RWPE2 (cell line): Measurements from ENCODE around the gene DDAH2.
A peak's percentile ranks its signal among the peaks of the same experiment; 100 is the strongest.

Experiments used
- ATAC-seq: fragments of 200-7000 bp; cut with Tn5 transposase; 3 replicates; pipeline ENCODE4 v1.9.1; 2021; ENCODE audit warnings: low read depth
- DNase-seq: peaks from one replicate; pipeline ENCODE4 v3.0.0-alpha.2; 2020; ENCODE audit warnings: low spot score
- H3K27ac ChIP-seq: fragments of 450-650 bp; 2 replicates; pipeline ENCODE4 v1.5.1; 2017; ENCODE audit warnings: mild to moderate bottlenecking; ENCODE audit not compliant: poor library complexity, severe bottlenecking
- H3K27me3 ChIP-seq: fragments of 250-450 bp; sonication (Bioruptor Pico); 2 replicates; pipeline ENCODE4 v1.5.1; 2021; ENCODE audit warnings: mild to moderate bottlenecking, moderate library complexity; ENCODE audit not compliant: insufficient read depth, poor library complexity, severe bottlenecking
- H3K36me3 ChIP-seq: fragments of 250-450 bp; sonication (Bioruptor Pico); 2 replicates; pipeline ENCODE4 v1.5.1; 2020; ENCODE audit warnings: low read depth, mild to moderate bottlenecking, moderate library complexity
- H3K4me1 ChIP-seq: fragments of 250-450 bp; sonication (Bioruptor Pico); 2 replicates; pipeline ENCODE4 v1.5.1; 2021; ENCODE audit warnings: mild to moderate bottlenecking, moderate library complexity; ENCODE audit not compliant: insufficient read depth, poor library complexity, severe bottlenecking
- H3K4me3 ChIP-seq: fragments of 250-450 bp; sonication (Bioruptor Pico); 2 replicates; pipeline ENCODE4 v1.5.1; 2021; ENCODE audit warnings: mild to moderate bottlenecking, moderate library complexity; ENCODE audit not compliant: severe bottlenecking
- H3K9me3 ChIP-seq: fragments of 250-450 bp; sonication (Bioruptor Pico); 2 replicates; pipeline ENCODE4 v1.5.1; 2021; ENCODE audit warnings: mild to moderate bottlenecking, moderate library complexity; ENCODE audit not compliant: severe bottlenecking
- TF ChIP-seq, protein P1 (sequence below): fragments of 450-650 bp; IDR thresholded peaks from one replicate; pipeline ENCODE4 v1.5.1; 2017; ENCODE audit warnings: mild to moderate bottlenecking, moderate library complexity; ENCODE audit not compliant: poor library complexity, severe bottlenecking

Gene DDAH2

DNA sequence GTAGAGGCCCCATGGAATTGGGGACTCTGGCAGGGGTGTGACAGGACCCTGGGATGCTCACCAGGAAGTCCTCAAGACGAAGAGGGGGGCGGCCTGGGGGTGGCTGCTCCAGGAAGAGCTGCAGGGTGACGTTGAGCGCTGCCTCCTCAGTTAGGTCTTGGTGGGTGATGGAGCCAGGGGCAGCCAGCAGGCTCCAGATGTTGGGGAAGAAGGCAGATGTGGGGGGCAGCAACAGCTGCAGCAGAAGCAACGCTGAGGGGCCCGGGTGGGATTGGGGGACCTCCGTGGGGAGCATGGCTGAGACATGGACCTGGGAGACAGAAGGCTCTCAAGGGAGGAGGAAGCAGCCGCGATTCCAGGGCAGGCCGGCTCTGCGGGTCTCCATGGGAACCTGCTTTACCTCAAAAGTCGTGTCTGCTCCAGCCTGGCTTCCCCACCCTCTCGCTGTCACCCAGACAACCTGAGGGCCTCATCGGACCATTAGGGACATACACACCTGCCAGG lies 47.4 kb upstream of the DDAH2 start:
- Histone ChIP-seq H3K4me1 (peaks cover 19% of the 10 kb centered on the region), H3K27ac (peak overlapping the region; percentile 73), H3K9me3 (no peaks in the 10 kb centered on the region), H3K36me3 (peaks cover 17% of the 10 kb centered on the region), H3K4me3 (peak overlapping the region; percentile 0), H3K27me3 (no peaks in the 10 kb centered on the region)
- ATAC-seq (peak; percentile 17), DNase-seq (no peak)
- TF ChIP-seq, protein P1, sequence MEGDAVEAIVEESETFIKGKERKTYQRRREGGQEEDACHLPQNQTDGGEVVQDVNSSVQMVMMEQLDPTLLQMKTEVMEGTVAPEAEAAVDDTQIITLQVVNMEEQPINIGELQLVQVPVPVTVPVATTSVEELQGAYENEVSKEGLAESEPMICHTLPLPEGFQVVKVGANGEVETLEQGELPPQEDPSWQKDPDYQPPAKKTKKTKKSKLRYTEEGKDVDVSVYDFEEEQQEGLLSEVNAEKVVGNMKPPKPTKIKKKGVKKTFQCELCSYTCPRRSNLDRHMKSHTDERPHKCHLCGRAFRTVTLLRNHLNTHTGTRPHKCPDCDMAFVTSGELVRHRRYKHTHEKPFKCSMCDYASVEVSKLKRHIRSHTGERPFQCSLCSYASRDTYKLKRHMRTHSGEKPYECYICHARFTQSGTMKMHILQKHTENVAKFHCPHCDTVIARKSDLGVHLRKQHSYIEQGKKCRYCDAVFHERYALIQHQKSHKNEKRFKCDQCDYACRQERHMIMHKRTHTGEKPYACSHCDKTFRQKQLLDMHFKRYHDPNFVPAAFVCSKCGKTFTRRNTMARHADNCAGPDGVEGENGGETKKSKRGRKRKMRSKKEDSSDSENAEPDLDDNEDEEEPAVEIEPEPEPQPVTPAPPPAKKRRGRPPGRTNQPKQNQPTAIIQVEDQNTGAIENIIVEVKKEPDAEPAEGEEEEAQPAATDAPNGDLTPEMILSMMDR: no peak

DNA sequence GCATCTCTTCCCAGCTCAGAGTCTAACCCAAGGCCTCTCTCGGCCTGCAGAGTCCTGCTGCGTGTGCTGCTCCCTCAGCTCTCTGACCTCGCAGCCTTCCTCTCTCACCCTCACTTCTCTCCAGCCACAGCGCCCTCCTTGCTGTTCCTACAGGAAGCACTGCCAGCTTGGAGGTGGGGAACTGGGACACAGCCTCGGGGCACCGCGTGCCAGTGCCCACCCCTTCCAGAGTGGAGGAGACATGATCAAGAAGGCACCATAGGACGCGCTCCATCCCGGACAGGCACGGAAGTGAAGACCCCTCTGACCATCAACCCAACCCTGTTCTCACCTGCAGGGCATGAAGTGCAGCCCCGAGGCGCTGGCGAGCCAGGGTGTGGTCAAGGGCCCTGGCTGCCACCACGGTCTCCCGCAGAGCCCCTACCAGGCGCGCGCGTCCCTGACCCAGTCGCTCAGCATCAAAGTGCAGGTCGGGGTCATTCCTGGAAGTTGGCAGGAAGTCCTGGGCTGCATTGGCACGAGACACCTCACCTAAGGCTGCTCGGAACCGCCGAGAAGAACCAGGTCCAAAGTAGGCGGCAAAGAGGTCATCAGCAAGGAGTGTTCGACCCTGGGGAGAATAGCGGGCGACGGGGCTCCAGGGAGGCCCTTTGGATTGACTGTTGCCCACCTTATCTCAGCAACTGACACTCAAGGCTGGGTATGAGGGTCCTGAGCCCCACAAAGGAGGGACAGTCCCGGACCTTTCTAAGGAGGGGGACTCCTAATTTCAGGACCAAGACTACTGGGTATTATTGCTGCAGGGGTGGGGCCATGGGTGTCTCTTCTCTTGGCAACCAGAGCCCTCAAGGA lies 46.8 kb upstream of the DDAH2 start:
- H3K27ac ChIP-seq: peak overlapping the region; percentile 73
- peaks cover 19% of the 10 kb centered on the region for H3K4me1 ChIP-seq
- peaks cover 10% of the 10 kb centered on the region for H3K36me3 ChIP-seq
- ATAC-seq (no peak), DNase-seq (no peak)
- no peaks in the 10 kb centered on the region for H3K9me3 ChIP-seq
- no peaks in the 10 kb centered on the region for H3K27me3 ChIP-seq
- no peak overlapping the region for H3K4me3 ChIP-seq
- TF ChIP-seq, protein P1: no peak

DNA sequence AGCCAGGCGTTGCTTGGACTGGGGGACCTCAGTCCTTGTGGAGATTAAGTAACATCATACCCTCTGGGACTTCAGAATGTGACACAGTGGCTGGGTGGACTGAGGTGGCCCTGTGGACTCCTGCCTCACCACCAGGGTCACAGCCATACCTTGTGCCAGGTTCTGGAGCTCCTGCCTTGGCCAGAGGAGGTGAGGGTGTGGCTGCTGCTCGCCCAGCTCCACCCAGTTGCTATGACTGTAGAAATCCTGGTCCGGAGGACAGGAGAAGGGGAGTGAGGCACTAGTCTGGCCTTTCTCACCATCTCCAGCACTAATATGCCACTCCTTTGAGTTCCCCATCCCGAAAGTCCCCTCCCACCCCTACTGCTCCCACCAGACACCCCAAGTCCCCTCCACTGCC lies 46.1 kb upstream of the DDAH2 start:
- DNase-seq: no peak
- TF ChIP-seq, protein P1: no peak

DNA sequence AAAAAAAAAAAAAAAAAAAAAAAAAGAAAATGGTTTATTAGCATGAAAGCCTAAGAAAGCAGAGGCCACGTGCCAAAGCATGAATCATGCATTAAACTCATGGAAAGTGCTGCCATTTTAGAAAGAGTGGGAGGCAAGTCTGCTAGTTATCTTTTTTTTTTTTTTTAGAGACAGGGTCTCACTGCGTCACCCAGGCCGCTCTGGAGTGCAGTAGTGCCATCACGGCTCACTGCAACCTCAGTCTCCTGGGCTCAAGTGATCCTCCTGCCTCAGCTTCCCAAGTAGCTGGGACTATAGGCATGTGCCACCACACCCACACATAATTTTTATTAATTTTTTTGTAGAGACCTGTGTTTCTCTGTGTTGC lies 42.9 kb upstream of the DDAH2 start:
- no peak overlapping the region for H3K27ac ChIP-seq
- peaks cover 16% of the 10 kb centered on the region for H3K4me1 ChIP-seq
- H3K36me3 ChIP-seq: no peaks in the 10 kb centered on the region
- no peak for DNase-seq
- TF ChIP-seq, protein P1: no peak
- ATAC-seq: no peak
- H3K4me3 ChIP-seq: no peak overlapping the region
- no peaks in the 10 kb centered on the region for H3K9me3 ChIP-seq
- H3K27me3 ChIP-seq: no peaks in the 10 kb centered on the region

More for the DNA sequence above, 46.1 kb upstream of the DDAH2 start:
- ATAC-seq: 0 out of 3 replicates have a peak, but pooled peaks have one; percentile 19
- Histone ChIP-seq H3K9me3 (no peaks in the 10 kb centered on the region), H3K27me3 (no peaks in the 10 kb centered on the region), H3K27ac (no peak overlapping the region), H3K4me3 (no peak overlapping the region), H3K4me1 (peaks cover 19% of the 10 kb centered on the region), H3K36me3 (peaks cover 8% of the 10 kb centered on the region; the same call in 1 of the 2 replicates)

DNA sequence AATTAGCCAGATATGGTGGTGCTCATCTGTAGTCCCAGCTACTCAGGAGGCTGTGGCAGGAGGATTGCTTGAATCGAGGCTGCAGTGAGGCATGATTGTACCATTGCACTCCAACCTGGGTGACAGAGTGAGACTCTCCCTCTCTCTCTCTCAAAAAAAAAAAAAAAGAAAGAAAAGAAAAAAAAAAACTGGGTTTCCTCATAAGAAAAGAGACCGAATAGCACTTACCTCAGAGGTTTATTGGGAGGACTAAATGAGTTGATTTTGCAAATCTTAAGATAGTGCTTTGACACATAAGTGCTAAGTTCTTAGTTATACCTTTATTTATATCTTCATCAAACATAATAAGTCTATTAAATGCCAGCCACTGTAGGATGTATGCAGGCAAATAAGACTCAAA lies 41.8 kb upstream of the DDAH2 start:
- no peak for ATAC-seq
- Histone ChIP-seq H3K27me3 (no peaks in the 10 kb centered on the region), H3K4me1 (peaks cover 7% of the 10 kb centered on the region), H3K9me3 (no peaks in the 10 kb centered on the region), H3K4me3 (no peak overlapping the region), H3K36me3 (no peaks in the 10 kb centered on the region), H3K27ac (no peak overlapping the region)
- TF ChIP-seq, protein P1: no peak
- no peak for DNase-seq
